GM12891 (cell line): Measurements from ENCODE around the gene SND1.

Experiments
- POLR2A ChIP-seq: IDR thresholded peaks from 2 replicates; pipeline ENCODE4 v1.6.1; 2011; ENCODE audit warnings: low read depth, low read length, control low read depth
- POLR2AphosphoS5 ChIP-seq: IDR thresholded peaks from 2 replicates; pipeline ENCODE4 v1.6.1; 2011; ENCODE audit warnings: low read depth, low read length, control low read depth
- POU2F2 ChIP-seq: IDR thresholded peaks from 2 replicates; pipeline ENCODE4 v1.6.1; 2011; ENCODE audit warnings: low read depth, mild to moderate bottlenecking, control low read depth, low read length, moderate library complexity
- TAF1 ChIP-seq: IDR thresholded peaks from 2 replicates; pipeline ENCODE4 v1.6.1; 2011; ENCODE audit warnings: low read depth, low read length, control low read depth

DNA sequence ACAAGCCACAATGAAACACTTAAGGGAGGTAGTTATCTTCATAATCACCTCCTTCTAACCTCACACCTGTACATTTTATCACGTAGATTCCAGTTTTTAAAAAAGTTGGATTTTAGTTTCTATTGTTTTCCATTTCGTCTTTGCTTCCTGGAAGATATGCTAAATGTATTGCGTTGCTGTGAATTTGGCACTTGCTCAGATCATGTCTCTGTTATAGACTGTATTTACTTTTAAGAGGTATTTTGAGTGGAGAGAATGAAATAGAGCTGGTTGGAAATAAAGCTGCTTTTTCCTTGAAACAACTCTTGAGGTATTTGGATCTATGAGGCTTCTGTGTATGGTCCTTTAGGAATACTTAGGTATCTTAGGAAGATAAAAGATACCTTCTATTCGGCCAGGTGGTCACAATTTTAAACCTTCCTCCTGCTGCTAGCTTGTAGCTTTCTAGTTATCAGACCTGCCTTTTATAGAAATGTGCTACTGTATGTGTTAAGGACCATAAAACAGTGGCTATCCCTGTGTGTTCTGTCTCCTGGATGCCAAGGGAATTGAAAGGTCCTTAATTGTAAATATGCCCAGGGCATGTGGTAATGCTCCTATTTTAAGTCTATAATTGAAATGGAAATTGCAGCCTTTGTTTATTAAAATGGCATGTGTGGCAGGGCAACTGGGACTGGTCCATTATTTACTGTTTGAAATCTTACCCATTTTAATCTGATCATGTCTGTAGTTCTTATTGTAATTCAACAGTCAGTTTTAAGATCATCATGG lies 147.7 kb downstream of the SND1 start:
- TF ChIP-seq POLR2AphosphoS5 (no peak), POU2F2 (no peak), TAF1 (no peak), POLR2A (no peak)
